ENCODE results near the gene CABP1.

DNA sequence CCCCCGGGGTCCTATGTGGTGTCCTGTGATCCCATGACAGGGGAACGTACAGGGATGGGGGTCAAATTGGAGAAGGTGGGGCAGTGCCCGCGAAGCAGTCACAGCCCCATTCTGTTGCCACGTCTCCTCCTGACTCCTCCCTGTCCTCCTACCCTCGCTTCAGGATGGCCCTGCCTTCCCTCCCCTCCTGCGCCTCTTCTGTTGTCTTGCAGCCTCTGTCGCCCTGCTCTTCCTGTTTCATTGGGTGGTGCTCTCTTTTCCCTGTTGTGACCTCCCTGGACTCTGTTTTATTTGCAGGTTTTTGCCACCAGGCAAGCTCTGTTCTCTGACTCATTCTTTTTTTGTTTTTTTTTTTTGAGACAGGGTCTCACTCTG lies 18.7 kb downstream of the CABP1 start:
- TF ChIP-seq, protein P1, sequence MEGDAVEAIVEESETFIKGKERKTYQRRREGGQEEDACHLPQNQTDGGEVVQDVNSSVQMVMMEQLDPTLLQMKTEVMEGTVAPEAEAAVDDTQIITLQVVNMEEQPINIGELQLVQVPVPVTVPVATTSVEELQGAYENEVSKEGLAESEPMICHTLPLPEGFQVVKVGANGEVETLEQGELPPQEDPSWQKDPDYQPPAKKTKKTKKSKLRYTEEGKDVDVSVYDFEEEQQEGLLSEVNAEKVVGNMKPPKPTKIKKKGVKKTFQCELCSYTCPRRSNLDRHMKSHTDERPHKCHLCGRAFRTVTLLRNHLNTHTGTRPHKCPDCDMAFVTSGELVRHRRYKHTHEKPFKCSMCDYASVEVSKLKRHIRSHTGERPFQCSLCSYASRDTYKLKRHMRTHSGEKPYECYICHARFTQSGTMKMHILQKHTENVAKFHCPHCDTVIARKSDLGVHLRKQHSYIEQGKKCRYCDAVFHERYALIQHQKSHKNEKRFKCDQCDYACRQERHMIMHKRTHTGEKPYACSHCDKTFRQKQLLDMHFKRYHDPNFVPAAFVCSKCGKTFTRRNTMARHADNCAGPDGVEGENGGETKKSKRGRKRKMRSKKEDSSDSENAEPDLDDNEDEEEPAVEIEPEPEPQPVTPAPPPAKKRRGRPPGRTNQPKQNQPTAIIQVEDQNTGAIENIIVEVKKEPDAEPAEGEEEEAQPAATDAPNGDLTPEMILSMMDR (conservative IDR thresholded peaks at IDR 0.05; ENCODE audit: low read depth in 2 of 2): no peak
- no peak for TF ChIP-seq NANOG (IDR thresholded peaks at IDR 0.05; ENCODE audit: borderline replicate concordance)
- no peak for TF ChIP-seq EZH2 (IDR thresholded peaks at IDR 0.05; ENCODE audit: low read depth, unreplicated experiment)

Measured in GM23338 (cell line).